Muscle layer of duodenum (tissue), 2 donors: ENCODE results near the gene LGALSL.

Source experiments
- H3K27ac ChIP-seq: one replicate; pipeline ENCODE4 v1.7.0; 2013; ENCODE audit warnings: mild to moderate bottlenecking, low read length
- H3K27me3 ChIP-seq: one replicate; pipeline ENCODE4 v1.7.0; 2013; ENCODE audit warnings: low read depth, mild to moderate bottlenecking, control low read depth, low read length
- H3K36me3 ChIP-seq, 2 donors: one replicate each; pipeline ENCODE4 v1.7.0; 2013; ENCODE audit warnings: low read length in 2 of 2, control low read depth in 1 of 2, mild to moderate bottlenecking in 1 of 2; ENCODE audit not compliant: insufficient read depth in 2 of 2, control insufficient read depth in 1 of 2
- H3K4me1 ChIP-seq, 2 donors: one replicate each; pipeline ENCODE4 v1.7.0; 2013; ENCODE audit warnings: low read length in 2 of 2, mild to moderate bottlenecking in 2 of 2, control low read depth in 1 of 2, moderate library complexity in 1 of 2; ENCODE audit not compliant: insufficient read depth in 2 of 2, control insufficient read depth in 1 of 2
- H3K4me3 ChIP-seq, 2 donors: one replicate each; pipeline ENCODE4 v1.7.0; 2013; ENCODE audit warnings: low read length in 2 of 2, low read depth in 1 of 2, mild to moderate bottlenecking in 1 of 2
- H3K9me3 ChIP-seq, 2 donors: one replicate each; pipeline ENCODE4 v1.7.0; 2013; ENCODE audit warnings: low read length in 2 of 2, control low read depth in 1 of 2, mild to moderate bottlenecking in 1 of 2; ENCODE audit not compliant: control insufficient read depth in 1 of 2
- donor health status: healthy.

Gene LGALSL

DNA sequence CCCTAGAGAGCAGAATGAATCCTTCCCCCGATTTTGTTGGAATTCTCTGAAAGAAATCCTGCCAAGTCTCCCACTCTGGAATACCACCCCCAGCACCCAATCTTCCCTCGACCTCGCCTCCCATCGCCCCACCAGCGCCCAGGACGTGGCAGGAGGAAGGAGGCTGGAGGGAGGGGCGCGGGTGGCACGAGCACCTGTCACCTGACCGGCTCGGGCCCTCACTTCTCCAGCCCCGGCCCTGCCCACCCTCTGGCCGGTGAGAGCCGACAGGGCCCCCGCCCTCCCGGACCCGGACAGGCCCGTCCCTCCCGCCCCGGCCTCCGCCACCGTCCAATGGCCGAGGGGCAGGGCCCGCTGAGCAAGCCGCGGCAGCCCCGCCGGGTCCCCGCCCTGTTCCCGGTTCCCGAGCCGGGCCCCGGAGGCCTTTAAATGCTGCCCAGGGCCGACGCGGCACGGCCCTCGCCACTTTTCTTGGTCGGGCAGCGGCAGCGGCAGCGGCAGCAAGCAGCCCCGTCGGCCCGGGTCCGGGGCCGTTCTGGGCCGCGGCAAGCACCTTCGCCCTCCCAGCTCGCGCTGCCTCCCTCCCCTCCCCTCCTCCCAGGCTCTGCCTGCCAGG lies at the start of gene LGALSL:
LGALSL (plus strand) TSS at position 393 of the 616 bp plus-strand sequence. CDS start 384 bp downstream, outside the sequence.
- Histone ChIP-seq H3K27me3 (no peaks in the 10 kb centered on the region), H3K27ac (peak within 1 kb of the TSS; percentile 97), H3K9me3 (no peaks in the 10 kb centered on the region), H3K4me1 (peaks cover 4 to 12% of the 10 kb centered on the region in 2 donors), H3K4me3 (peak within 1 kb of the TSS; percentile 69 to 86), H3K36me3 (peaks cover 15 to 23% of the 10 kb centered on the region in 2 donors)

DNA sequence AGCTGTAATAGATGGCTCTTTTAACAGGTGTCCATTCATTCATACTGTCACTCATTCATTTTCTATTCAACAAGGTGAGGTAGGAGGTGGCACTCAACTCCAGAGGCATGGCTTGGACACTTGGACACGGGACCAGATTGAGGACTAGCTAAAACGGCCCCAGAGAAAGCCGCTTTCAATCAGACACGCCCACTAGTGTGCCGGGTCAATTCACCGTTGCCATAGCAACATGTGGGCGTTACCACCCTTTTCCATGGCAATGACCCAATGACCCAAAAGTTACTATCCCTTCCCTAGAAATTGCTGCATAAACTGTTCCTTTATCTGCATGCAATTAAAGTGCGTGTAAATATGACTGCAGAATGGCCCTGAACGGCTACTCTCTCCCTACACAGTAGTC lies 49.2 kb upstream of the LGALSL start:
- H3K9me3 ChIP-seq = no peaks in the 10 kb centered on the region
- H3K27me3 ChIP-seq = no peaks in the 10 kb centered on the region
- H3K4me1 ChIP-seq = peaks cover 15% of the 10 kb centered on the region in 2 donors
- H3K4me3 ChIP-seq = peak overlapping the region in 1 of 2 donors; percentile 27
- peak overlapping the region; percentile 70 for H3K27ac ChIP-seq
- no peaks in the 10 kb centered on the region for H3K36me3 ChIP-seq

DNA sequence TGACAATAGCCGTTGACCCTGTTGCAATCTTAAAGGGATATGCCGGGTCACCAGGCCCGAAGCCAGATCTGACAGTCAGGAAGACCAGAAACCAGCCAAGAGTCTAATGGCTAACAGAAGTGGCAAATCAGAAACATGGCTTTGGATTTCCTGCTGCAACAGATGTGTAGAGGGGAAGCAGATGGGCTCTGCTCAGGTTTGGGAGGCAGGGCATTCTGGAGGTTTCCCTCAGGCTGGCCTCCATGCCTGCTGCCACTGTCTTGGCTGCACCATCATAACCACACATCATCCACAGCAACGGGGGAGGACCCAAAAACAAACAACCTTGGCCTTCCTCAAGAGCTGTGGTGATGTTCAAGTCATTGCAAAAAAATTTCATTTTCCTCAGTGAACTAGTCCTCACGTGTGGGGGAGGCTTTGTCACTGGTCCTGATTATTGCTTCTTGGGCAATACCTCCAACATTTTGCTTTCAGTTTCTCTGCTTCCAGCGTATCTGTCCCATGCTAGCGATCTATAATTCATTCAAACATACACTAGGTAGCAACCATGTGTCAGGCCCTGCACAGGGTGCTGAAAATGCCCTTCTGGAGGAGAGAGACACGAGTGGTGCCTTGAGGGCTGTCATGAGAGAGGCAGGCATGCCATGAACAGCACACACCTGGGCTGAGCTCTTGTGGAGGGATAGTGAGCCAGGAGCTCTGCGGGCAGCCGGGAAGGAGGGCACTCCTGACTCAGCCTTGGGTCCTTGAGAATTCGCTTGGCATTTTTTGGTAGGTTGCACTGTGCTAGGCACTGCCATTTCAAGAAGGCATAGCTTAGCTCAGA lies 48.2 kb upstream of the LGALSL start:
- peak overlapping the region in 1 of 2 donors; percentile 27 for H3K4me3 ChIP-seq
- H3K9me3 ChIP-seq = no peaks in the 10 kb centered on the region
- peak overlapping the region; percentile 80 for H3K27ac ChIP-seq
- H3K36me3 ChIP-seq = no peaks in the 10 kb centered on the region
- no peaks in the 10 kb centered on the region for H3K27me3 ChIP-seq
- H3K4me1 ChIP-seq = peaks cover 15% of the 10 kb centered on the region in 2 donors

- H3K27me3 ChIP-seq = no peaks in the 10 kb centered on the region
- H3K4me1 ChIP-seq = peaks cover 15% of the 10 kb centered on the region in 2 donors
- H3K36me3 ChIP-seq = no peaks in the 10 kb centered on the region
- no peaks in the 10 kb centered on the region for H3K9me3 ChIP-seq
- peak overlapping the region in 1 of 2 donors; percentile 27 for H3K4me3 ChIP-seq
- H3K27ac ChIP-seq = peak overlapping the region; percentile 80
Measured at GRCh38 chr2:64406407-64406774, 47.6 kb upstream of the LGALSL start.

DNA sequence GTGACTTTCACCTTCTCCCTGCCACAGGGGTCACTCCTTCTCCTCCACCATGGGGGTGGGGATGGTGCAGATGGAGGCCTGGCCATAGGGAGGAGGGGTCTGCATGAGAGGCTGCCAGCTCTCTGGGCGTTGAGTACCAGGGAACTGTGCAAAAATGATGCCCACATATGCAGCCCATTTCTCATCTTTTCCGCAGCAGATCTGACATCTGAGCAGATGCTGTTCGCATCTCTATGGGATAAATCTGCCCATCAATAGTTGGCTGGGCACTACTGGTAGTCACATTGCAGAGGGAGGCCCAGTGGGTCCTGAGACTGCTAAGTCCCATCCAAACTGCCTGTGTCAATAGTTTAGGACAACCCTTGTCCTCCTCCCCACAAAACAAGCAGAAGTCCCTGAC lies 45.9 kb upstream of the LGALSL start:
- H3K27me3 ChIP-seq = no peaks in the 10 kb centered on the region
- H3K9me3 ChIP-seq = no peaks in the 10 kb centered on the region
- no peak overlapping the region for H3K4me3 ChIP-seq
- no peaks in the 10 kb centered on the region for H3K36me3 ChIP-seq
- H3K27ac ChIP-seq = no peak overlapping the region
- H3K4me1 ChIP-seq = peaks cover 15% of the 10 kb centered on the region in 2 donors

GRCh38 chr2:64410671-64411070 lies 43.3 kb upstream of the LGALSL start:
- H3K4me3 ChIP-seq = no peak overlapping the region
- peaks cover 0 to 5% of the 10 kb centered on the region in 2 donors for H3K4me1 ChIP-seq
- no peak overlapping the region for H3K27ac ChIP-seq
- no peaks in the 10 kb centered on the region for H3K9me3 ChIP-seq
- H3K27me3 ChIP-seq = no peaks in the 10 kb centered on the region
- H3K36me3 ChIP-seq = no peaks in the 10 kb centered on the region

DNA sequence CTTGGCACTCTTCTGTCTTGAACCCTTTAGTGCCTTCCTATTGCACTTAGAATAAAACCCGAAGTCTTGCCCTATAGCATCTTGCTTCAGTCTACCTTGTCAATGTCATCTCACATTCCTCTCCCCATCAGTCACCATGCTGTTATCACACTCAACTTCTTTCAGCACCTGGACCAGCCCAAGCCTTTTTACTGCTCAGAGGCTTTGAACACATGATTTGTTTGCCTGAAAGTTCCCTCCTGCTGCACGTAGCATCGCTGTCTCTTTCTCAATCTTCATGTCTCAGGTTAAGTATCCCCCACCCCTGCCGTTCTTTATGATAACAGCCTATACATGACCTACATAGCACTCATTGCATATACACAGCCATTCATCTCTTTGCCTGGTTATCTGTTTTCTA lies 41.3 kb upstream of the LGALSL start:
- Histone ChIP-seq H3K9me3 (no peaks in the 10 kb centered on the region), H3K4me1 (no peaks in the 10 kb centered on the region), H3K36me3 (no peaks in the 10 kb centered on the region), H3K27ac (no peak overlapping the region), H3K27me3 (no peaks in the 10 kb centered on the region), H3K4me3 (no peak overlapping the region)

- Histone ChIP-seq H3K27ac (no peak overlapping the region), H3K4me1 (no peaks in the 10 kb centered on the region), H3K9me3 (no peaks in the 10 kb centered on the region)
Measured at GRCh38 chr2:64414736-64415435, 39.1 kb upstream of the LGALSL start.

GRCh38 chr2:64417624-64418023 lies 36.3 kb upstream of the LGALSL start:
- Histone ChIP-seq H3K27me3 (no peaks in the 10 kb centered on the region), H3K36me3 (no peaks in the 10 kb centered on the region), H3K4me3 (no peak overlapping the region), H3K4me1 (no peaks in the 10 kb centered on the region), H3K9me3 (no peaks in the 10 kb centered on the region), H3K27ac (no peak overlapping the region)

More at GRCh38 chr2:64414736-64415435, 39.1 kb upstream of the LGALSL start:
- Histone ChIP-seq H3K4me3 (no peak overlapping the region), H3K36me3 (no peaks in the 10 kb centered on the region), H3K27me3 (no peaks in the 10 kb centered on the region)

DNA sequence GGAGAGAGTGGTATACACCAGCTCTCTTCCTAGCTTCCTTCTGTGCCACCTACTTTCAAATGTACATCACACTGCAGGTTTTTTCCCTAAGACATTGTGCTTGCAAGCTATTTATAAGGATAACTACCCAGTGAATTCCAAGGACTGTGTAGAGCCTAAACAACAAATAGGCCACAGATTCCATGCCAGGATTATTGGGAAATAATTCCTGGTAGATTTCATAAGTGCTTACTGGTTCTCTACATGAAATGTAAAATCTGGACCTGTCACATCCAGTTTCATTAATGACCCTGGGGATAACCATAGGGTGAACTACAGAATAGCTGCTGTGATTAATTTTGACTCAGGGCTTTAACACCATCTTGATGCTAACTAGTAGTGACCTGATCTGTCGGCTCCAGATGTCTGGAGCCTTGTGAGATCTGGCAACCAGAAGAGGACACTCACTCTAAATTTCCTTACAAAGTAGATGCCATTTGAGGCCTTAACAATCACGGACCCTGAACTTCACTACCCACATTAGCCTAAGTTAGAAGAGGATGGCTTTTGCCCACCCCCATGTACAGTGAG lies 34.3 kb upstream of the LGALSL start:
- Histone ChIP-seq H3K27ac (no peak overlapping the region), H3K36me3 (no peaks in the 10 kb centered on the region), H3K27me3 (no peaks in the 10 kb centered on the region), H3K4me3 (no peak overlapping the region), H3K9me3 (no peaks in the 10 kb centered on the region), H3K4me1 (no peaks in the 10 kb centered on the region)

DNA sequence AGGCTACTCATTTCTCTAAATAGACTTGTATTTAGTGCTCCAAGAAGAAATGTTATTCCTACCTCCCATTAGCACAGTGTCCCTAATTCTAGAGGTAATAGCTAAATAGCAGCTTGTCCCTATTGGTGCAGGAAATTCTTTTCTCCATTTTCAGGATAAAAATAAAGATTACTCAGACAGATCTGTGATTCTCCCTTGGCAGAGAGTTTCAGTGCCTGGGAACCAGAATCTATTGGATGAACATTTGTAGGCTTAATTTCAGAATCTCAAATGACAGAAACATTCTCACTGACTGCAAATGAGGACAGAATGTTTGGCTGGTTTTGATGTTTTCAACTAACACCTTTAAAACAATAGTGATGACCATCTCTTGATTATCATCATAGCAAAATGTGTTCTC lies 33.3 kb upstream of the LGALSL start:
- Histone ChIP-seq H3K4me3 (no peak overlapping the region), H3K9me3 (no peaks in the 10 kb centered on the region), H3K36me3 (no peaks in the 10 kb centered on the region), H3K4me1 (no peaks in the 10 kb centered on the region), H3K27ac (no peak overlapping the region), H3K27me3 (no peaks in the 10 kb centered on the region)
